BJ (cell line): ENCODE data around the gene TRABD2B. TPM values are rescaled to one million over a fixed set of nuclear protein-coding genes. Genes with fewer than 3 reads are reported as not detected.

Experiments
- CTCF ChIA-PET: fragments of 350-600 bp; formaldehyde crosslinking; extraction: SDS; loops from one replicate; lab custom pipeline; 2021; ENCODE audit warnings: antibody characterized with exemption, inconsistent platforms; lab: Yijun Ruan, JAX
- POLR2A ChIA-PET: fragments of 300-600 bp; sonication (Branson Sonifier 250); formaldehyde crosslinking; extraction: SDS; loops from one replicate; lab custom pipeline; 2021; ENCODE audit warnings: antibody characterized with exemption; lab: Charles Lee
- DNase-seq: peaks from one replicate; pipeline ENCODE4 v3.0.0-alpha.2; 2011; ENCODE audit warnings: low read depth
- H3K27me3 ChIP-seq: 2 replicates; pipeline ENCODE4 v1.6.0; 2011; ENCODE audit warnings: low read length; ENCODE audit not compliant: control insufficient read depth, insufficient read depth
- H3K36me3 ChIP-seq: 2 replicates; pipeline ENCODE4 v1.5.1; 2011; ENCODE audit warnings: low read length; ENCODE audit not compliant: control insufficient read depth, insufficient read depth
- H3K4me3 ChIP-seq: 2 replicates; pipeline ENCODE4 v1.5.1; 2011; ENCODE audit warnings: low read depth, mild to moderate bottlenecking, control low read depth, low read length
- polyA plus RNA-seq: library from polyadenylated mRNA; depleted of rRNA; stranded (reverse); fragments of >200 nt; gene quantifications from 2 replicates; pipeline ENCODE4 v1.2.3, GENCODE V29; 2011
- TF ChIP-seq, protein P1 (sequence below): IDR thresholded peaks from 2 replicates; pipeline ENCODE4 v1.5.1; 2011; ENCODE audit warnings: low read depth, mild to moderate bottlenecking, control low read depth, inconsistent platforms, low read length, moderate library complexity; ENCODE audit not compliant: insufficient read depth

The TRABD2B gene
- polyA plus RNA-seq, 1 experiment = not detected

DNA sequence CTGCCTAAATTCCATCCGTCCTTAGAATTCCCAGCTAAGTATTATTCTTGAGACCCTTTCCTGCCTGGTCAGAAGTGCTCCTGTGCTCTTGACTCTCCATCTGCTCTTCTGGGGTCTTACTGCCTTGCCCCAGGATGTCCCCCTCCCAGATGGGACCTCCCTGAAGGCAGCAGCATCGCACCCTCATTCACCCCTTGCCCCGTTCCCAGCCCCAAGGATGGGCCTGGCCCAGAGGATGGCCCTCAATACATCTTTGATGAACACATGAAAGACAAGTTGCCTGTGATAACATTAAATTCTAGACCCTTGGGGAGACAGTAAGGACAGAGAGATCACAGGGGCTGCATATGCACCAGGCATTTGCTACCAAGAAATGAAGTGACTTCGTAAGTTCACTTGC, 167.2 kb downstream of the TRABD2B start:
- DNase-seq = no peak
- no peaks in the 10 kb centered on the region for H3K27me3 ChIP-seq
- CTCF ChIA-PET = no interaction called here
- no peak overlapping the region for H3K4me3 ChIP-seq
- TF ChIP-seq, protein P1, sequence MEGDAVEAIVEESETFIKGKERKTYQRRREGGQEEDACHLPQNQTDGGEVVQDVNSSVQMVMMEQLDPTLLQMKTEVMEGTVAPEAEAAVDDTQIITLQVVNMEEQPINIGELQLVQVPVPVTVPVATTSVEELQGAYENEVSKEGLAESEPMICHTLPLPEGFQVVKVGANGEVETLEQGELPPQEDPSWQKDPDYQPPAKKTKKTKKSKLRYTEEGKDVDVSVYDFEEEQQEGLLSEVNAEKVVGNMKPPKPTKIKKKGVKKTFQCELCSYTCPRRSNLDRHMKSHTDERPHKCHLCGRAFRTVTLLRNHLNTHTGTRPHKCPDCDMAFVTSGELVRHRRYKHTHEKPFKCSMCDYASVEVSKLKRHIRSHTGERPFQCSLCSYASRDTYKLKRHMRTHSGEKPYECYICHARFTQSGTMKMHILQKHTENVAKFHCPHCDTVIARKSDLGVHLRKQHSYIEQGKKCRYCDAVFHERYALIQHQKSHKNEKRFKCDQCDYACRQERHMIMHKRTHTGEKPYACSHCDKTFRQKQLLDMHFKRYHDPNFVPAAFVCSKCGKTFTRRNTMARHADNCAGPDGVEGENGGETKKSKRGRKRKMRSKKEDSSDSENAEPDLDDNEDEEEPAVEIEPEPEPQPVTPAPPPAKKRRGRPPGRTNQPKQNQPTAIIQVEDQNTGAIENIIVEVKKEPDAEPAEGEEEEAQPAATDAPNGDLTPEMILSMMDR = no peak
- POLR2A ChIA-PET = no interaction called here
- no peaks in the 10 kb centered on the region for H3K36me3 ChIP-seq

DNA sequence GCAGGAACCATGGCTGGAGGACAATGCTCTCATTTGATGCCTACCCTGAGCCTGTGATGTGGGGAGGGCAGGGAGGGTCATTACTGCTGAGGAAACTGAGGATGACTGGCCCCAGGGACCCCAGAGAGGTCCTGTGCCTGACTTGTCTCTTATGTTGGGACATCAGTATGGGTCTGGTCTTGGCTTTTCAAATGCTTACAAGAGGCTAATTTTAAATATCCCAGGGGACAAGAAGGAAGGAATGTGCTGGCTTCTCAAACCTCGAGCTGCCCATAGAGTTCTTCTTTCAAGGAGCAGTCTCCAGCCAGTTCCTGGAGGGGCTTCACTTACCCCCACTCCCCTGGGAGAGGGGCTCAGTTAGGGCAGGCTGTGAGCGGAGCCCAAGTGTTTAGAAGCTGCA, 168.2 kb downstream of the TRABD2B start:
- CTCF ChIA-PET = no interaction called here
- no peak overlapping the region for H3K4me3 ChIP-seq
- no peaks in the 10 kb centered on the region for H3K27me3 ChIP-seq
- POLR2A ChIA-PET = no interaction called here
- TF ChIP-seq, protein P1 = no peak
- no peaks in the 10 kb centered on the region for H3K36me3 ChIP-seq
- no peak for DNase-seq

DNA sequence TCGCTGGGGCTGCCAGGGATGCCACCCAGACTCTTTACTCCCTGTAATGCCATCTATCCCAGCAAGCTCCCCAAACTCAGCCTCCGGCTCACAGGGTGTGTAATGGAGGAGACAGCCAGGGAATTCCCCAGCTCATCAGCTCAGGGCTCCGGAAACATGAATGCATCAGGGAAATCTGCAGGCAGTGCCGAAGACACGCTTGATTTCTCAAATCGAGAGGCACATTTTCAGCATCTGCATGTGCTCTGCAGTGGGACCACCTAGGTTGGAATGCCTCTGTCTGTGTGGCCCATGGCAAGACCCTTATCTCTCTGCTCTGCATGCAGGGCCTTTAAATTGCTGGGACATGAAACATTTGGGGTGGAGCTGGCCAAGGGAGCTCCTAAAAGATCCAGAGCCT, 170.1 kb downstream of the TRABD2B start:
- ChIA-PET CTCF (interaction anchor here (0.6 kb wide), 1 partner anchor 90 kb away, joined by 3 read pairs; no protein-coding TSS in a partner anchor), POLR2A (interaction anchor here (0.6 kb wide), 1 partner anchor 14 kb away, joined by 3 read pairs; no protein-coding TSS in a partner anchor)
- no peak for DNase-seq

DNA sequence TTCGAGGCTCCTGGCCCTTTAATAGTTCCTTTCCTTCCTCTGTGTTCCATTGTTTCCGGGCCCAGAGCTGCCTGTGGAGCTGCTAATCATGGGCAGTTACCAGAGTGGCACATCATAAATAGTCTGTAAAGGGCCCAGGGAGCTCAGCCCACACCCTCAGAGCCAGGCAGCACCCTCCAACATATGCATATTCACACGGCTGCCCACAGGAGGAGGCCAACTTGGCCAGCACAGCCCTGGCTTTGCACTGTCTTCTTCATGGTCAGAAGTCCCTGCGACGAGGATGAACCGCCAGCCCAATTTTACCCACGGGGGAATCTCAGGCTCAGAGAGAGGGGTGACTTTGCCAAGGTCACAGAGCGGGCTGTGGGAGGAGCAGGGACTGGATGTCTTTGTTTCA, 172.5 kb downstream of the TRABD2B start:
- Histone ChIP-seq H3K4me3 (no peak overlapping the region), H3K27me3 (no peaks in the 10 kb centered on the region), H3K36me3 (no peaks in the 10 kb centered on the region)
- no peak for DNase-seq
- CTCF ChIA-PET = no interaction called here
- POLR2A ChIA-PET = no interaction called here
- TF ChIP-seq, protein P1 = no peak

More for the DNA sequence above, 170.1 kb downstream of the TRABD2B start:
- TF ChIP-seq, protein P1 = no peak
- H3K36me3 ChIP-seq = no peaks in the 10 kb centered on the region
- H3K27me3 ChIP-seq = no peaks in the 10 kb centered on the region
- no peak overlapping the region for H3K4me3 ChIP-seq

DNA sequence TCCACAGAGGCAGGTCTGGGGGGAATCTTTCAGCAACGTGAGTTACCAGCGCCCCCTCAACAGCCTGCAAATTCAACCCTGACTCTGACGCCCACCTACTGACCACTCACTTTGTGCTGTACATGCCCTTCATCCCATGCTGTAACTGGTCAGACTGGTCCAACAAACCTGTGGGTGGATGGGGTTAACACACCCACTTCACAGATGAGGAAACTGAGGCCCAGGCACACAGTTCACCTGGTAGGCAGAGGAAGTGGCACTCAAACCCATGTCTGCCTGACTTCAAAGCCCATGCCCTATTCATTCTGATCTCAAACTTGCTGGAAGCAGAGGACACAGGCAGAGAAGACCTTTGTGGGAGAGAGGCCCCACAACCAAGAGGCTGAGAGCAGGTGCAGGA, 172.9 kb downstream of the TRABD2B start:
- CTCF ChIA-PET = no interaction called here
- TF ChIP-seq, protein P1 = no peak
- Histone ChIP-seq H3K4me3 (no peak overlapping the region), H3K36me3 (no peaks in the 10 kb centered on the region), H3K27me3 (no peaks in the 10 kb centered on the region)
- no peak for DNase-seq
- POLR2A ChIA-PET = no interaction called here
